Measurements from ENCODE around the gene IL17RD. TPM values are rescaled to one million over a fixed set of nuclear protein-coding genes. Genes with fewer than 3 reads are reported as not detected.

IL17RD gene
- total RNA-seq, 1 experiment from 2014 or later: 31.7 TPM

DNA sequence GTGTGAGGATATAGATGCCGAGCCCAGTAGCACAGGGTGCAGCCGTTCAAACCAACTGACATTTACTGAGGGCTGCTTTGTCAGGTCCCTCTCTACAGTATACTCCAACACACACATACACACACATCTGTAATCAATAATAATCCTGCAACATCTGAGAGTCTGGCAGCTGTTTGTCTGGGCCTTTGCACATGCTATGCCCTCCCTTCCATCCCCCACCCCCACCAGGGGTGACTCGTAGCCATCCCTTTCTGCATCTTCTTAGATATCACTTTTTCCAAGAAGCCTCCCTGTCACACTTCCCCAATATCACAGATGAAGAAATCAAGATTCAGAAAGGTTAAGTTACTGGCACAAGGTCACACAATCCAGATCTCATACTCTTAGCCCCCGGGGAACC is 91.0 kb downstream of the IL17RD start:
- H3K23ac ChIP-seq (ENCODE audit: insufficient read length, low read depth, low read length): no peak overlapping the region
- no peak overlapping the region for H3K4ac ChIP-seq (ENCODE audit: low read depth, low read length)
- Mint-ChIP-seq H3K4me3 (no peak overlapping the region), H3K27ac (no peak overlapping the region), H3K9me3 (peaks cover 3 to 4% of the 10 kb centered on the region in 2 experiments), H3K4me1 (peaks cover 0 to 3% of the 10 kb centered on the region in 2 experiments; a peak in 1 of 4 replicates), H3K36me3 (ENCODE audit: insufficient read depth in 1 of 3, low read depth in 3 of 3) (peaks cover 0 to 9% (median 4%) of the 10 kb centered on the region in 3 experiments; a peak in 3 of 7 replicates), H3K27me3 (ENCODE audit: low read depth) (peaks cover 23% of the 10 kb centered on the region)
- no peak overlapping the region for H4K5ac ChIP-seq (ENCODE audit: insufficient read length, low read depth, low read length)
- DNase-seq: no peak
- no peak overlapping the region for H2AK5ac ChIP-seq (ENCODE audit: insufficient read length, low read length)
- no peak for TF ChIP-seq CTCF (conservative IDR thresholded peaks at IDR 0.05)
- no peak overlapping the region for H2AFZ ChIP-seq (ENCODE audit: low read length)
- H2BK12ac ChIP-seq (ENCODE audit: insufficient read length, low read depth, low read length): no peak overlapping the region
- no peak overlapping the region for H3K56ac ChIP-seq (ENCODE audit: insufficient read length, low read depth, low read length)
- no peaks in the 10 kb centered on the region for H4K20me1 ChIP-seq (ENCODE audit: control insufficient read depth, insufficient read depth, insufficient read length)
- no peaks in the 10 kb centered on the region for H3K79me1 ChIP-seq (ENCODE audit: insufficient read depth, low read depth, low read length, poor library complexity, severe bottlenecking)
- H3K18ac ChIP-seq (ENCODE audit: insufficient read length, low read depth, low read length): no peak overlapping the region
- H4K8ac ChIP-seq (replicated peaks; ENCODE audit: insufficient read length, low read depth, low read length): no peak overlapping the region
- H2BK15ac ChIP-seq (ENCODE audit: low read depth, low read length): no peak overlapping the region
- no peak overlapping the region for H3K27ac ChIP-seq (ENCODE audit: insufficient read length, low read depth, low read length)
- no peak overlapping the region for H3T11ph ChIP-seq (ENCODE audit: low read length)
- H2BK120ac ChIP-seq (ENCODE audit: low read depth, low read length, poor library complexity, severe bottlenecking): no peak overlapping the region
- no peak overlapping the region for H2BK20ac ChIP-seq (ENCODE audit: low read depth, low read length, poor library complexity, severe bottlenecking)
- H2BK5ac ChIP-seq (ENCODE audit: insufficient read length, low read length): no peak overlapping the region
- H4K91ac ChIP-seq (ENCODE audit: insufficient read length, low read depth, low read length): no peak overlapping the region
- H3K79me2 ChIP-seq (ENCODE audit: insufficient read depth, low read length): no peaks in the 10 kb centered on the region
- H3K27me3 ChIP-seq (ENCODE audit: insufficient read depth, low read length): no peaks in the 10 kb centered on the region; the same call in 1 of the 2 replicates
- H3K14ac ChIP-seq (ENCODE audit: insufficient read depth, low read length): no peak overlapping the region
- no peaks in the 10 kb centered on the region for H3K9me3 ChIP-seq (ENCODE audit: control insufficient read depth, low read depth, low read length)
- no peaks in the 10 kb centered on the region for H3K4me1 ChIP-seq (ENCODE audit: insufficient read depth, low read length)
- WGBS (ENCODE audit: extremely low coverage, insufficient read length, low lambda C conversion rate): no CpG with 5 or more reads among the region's 4 CpGs
- no peaks in the 10 kb centered on the region for H3K23me2 ChIP-seq (ENCODE audit: insufficient read length, low read depth, low read length, poor library complexity, severe bottlenecking)
- no peak overlapping the region for H3K9ac ChIP-seq (ENCODE audit: extremely low read depth, insufficient read length, low read length)
- no peak overlapping the region for H3K4me2 ChIP-seq (ENCODE audit: insufficient read depth, insufficient read length, low read length)
